Smooth muscle cell of the coronary artery (primary cell): ENCODE data around the gene SLC41A1. TPM values are rescaled to one million over a fixed set of nuclear protein-coding genes. Genes with fewer than 3 reads are reported as not detected.

Experiments
- total RNA-seq: library from RNA; depleted of rRNA; stranded (reverse); fragments of >200 nt; gene quantifications from 2 replicates; pipeline ENCODE4 v1.2.3, GENCODE V29; 2014; ENCODE audit warnings: low replicate concordance

The SLC41A1 gene
- 8.4 and 11.1 TPM in 2 replicates for total RNA-seq

GRCh38 chr1:205812878-205813754 is at the start of gene SLC41A1:
SLC41A1 (minus strand) TSS chr1:205813198; CDS start chr1:205810441, 2,757 bp downstream.

GRCh38 chr1:205849619-205850355 is 36.8 kb upstream of the SLC41A1 start, which contains the start of gene PM20D1:
PM20D1 (minus strand) TSS chr1:205850132; CDS start chr1:205850072, 60 bp downstream.

DNA sequence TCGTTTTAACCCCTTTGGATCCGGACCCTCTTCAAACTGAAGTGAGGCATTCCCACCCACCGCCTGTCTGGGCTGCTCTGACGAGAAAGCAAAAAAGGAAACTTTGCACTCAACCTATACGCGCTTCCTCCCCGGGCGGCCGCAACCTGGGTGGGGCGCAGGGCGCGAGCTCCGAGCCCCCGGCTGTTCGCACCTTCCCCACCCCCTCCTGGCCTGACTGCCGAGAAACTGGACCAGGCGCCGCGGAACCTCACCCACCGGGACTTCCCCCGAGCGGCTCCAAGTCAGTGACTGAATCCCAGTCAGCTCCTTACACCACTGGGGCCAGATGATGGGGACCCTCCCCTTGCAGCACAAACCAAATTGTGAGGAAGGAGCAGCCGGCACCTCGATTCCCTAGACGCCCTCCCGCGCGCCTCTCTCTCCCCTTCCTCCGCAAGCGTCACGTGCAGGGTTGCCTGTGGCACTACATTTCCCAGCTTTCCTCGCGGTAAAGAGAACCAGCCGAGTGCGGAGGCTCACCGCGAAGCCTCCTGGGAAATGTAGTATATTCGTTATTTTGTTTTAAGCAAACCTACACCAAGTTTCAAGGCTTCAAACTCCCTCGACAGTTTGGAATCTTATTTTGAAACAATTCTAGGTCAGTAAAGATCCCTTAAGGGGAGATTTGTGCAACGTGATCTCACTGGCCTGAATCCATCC is 37.8 kb downstream of the SLC41A1 start, which contains the start of gene RAB29:
TSS of gene RAB29 (minus strand) at position 468 of the 702 bp plus-strand sequence. CDS start 526 bp downstream, outside the sequence.

DNA sequence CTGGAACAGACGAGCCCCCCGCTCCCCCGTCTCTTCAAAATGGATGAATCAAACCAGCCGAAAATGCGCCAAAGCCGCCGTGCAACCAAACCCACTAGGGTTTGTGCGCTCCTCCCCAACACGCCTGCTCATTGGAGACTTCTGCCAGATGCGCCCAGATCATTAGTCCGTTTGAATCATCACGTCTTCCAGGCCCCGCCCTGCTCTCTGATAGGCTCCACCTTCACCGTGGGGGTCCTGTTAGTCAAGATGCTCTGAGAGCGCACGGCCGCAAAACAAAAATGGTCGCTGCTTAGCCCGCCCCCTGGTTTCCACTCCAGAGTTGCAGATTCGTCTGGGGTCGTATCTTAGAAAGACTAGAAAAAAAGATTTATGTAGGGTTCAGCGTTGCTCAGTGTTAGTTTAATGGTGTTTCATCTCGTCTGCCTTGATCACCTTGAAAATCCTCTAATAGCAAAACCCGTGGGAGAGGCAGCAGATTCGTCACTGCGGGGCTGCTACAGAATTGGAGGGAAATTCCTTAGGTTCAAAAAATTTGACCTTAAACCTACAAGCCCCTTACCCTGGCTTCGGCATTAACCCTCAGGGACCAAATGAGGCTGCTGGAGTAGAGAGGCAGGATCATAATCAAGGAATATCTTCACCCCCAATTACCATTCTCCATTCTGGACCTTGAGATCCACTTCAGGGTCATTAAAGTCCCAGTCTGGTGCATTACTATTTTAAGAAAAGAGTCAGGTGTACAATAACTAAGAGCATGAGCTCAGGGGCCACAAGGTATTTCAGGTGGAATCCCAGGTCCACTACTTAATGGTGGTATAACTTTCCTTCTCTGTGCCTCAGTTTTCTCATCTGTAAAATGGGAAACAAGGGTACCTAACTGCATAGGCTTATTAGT is 62.6 kb downstream of the SLC41A1 start, which contains the start of gene NUCKS1:
TSS of gene NUCKS1 (minus strand) at position 45 of the 898 bp plus-strand sequence. CDS start 209 bp downstream, outside the sequence.

Other genes starting within 250 kb of the SLC41A1 start
- gene ELK4, start 181.2 kb downstream of the SLC41A1 start, total RNA-seq: 3.5 and 7.4 TPM in 2 replicates
- gene SLC45A3, start 132.7 kb downstream of the SLC41A1 start, total RNA-seq: 0.82 and 5.9 TPM in 2 replicates
- 79.8 and 100 TPM in 2 replicates for gene NUCKS1, start 63.0 kb downstream of the SLC41A1 start, total RNA-seq
- gene RAB29, start 37.7 kb downstream of the SLC41A1 start, total RNA-seq: 19.2 and 30.4 TPM in 2 replicates
- 0.15 TPM in 1 of 2 replicates, not detected in the other for gene PM20D1, start 36.9 kb upstream of the SLC41A1 start, total RNA-seq
- gene SLC26A9, start 130.3 kb upstream of the SLC41A1 start, total RNA-seq: 0.08 TPM in 1 of 2 replicates, not detected in the other
- 4.7 and 13.6 TPM in 2 replicates for gene RAB7B, start 190.2 kb upstream of the SLC41A1 start, total RNA-seq
- 0.15 TPM in 1 of 2 replicates, not detected in the other for gene CTSE, start 210.7 kb upstream of the SLC41A1 start, total RNA-seq
- not detected in 2 replicates for gene RHEX, start 240.0 kb upstream of the SLC41A1 start, total RNA-seq